ENCODE results near the gene SERF1A.
"Not testable (repeated sequence)": the region's sequence is repeated elsewhere in the genome, so short reads cannot be mapped to it uniquely, and the experiment has no call there.

Gene SERF1A

DNA sequence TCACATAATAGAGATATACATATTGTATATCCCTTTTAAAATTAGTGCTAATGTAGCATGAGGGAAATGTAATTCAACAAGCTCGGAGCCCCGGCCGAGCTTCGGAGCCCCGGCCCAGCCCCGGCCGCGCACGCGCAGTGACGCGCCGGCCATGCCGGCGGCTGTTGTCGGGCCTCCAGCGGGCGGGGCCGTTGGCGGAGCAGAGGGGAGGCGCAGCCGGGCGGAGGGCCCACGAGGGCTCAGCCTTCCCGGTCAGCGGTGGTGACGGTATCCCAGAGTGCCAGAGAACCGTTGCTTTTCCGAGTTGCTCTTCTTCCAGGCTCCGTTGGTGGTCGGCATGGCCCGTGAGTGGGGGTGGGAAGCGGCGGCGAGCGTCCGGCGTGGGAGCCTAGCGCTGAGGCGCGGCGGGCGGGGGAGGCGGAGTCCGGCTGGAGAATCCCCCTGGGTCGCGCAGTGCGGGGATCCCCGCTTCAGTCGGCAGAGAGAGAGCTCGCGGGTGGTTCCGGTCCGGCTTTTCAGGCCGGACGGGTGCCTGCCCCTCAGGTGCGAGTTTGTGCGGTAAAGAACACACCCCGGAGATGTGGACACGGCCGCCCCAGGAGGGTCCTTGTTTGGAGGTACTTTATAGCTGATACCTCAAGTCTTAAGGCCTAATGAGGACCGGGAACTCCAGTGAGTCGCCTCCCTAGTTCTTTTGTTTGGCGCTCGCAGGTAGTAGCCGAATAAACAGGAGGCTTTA lies at the start of gene SERF1A:
TSS of gene SERF1A (plus strand) at position 137 of the 739 bp plus-strand sequence. CDS start at position 338, 201 bp downstream.
- not testable (repeated sequence) for H3K4me3 ChIP-seq (replicated peaks in 1 of 2; ENCODE audit: low read depth in 2 of 2, low read length in 2 of 2); DNase-seq (ENCODE audit: low read depth in 2 of 2)

DNA sequence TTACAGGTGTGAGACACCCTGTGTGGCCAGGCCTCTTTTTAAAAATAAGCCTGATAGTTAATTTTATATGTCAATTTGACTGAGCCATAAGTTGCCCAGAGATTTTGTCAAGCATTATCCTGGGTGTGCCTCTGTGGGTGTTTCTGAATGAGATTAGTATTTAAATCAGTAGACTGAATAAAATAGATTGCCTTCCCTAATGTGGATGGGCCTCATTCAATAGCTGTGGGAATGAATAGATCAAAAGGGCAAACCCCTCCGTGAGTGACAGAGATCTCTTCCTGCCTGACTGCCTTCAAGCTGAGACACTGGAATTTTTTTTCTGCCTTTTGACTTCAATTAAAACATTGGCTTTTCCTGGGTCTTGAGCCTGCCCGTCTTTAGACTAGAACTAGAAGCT lies 33.7 kb upstream of the SERF1A start:
- not testable (repeated sequence) for H3K4me3 ChIP-seq (replicated peaks in 1 of 2; ENCODE audit: low read depth in 2 of 2, low read length in 2 of 2); DNase-seq (ENCODE audit: low read depth in 2 of 2)

DNA sequence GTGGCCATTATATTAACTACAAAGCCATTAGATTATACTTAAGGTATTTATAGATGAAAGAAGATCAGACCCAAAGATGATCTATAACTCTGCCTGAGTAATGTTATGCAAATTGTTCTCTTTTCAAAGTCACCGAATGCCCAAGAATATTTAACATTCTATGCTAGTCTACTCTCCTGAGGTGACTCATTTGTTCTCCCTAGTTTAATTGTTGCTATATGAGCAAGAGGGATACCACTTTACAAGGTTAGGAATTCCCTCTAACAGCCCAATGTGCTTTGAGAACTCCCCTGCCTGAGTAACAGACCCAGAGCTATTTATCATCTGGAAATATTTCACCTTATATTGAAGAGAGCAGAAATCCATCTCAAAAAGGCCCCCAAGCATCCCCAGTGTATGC lies 29.8 kb upstream of the SERF1A start:
- DNase-seq (ENCODE audit: low read depth in 2 of 2); H3K4me3 ChIP-seq (replicated peaks in 1 of 2; ENCODE audit: low read depth in 2 of 2, low read length in 2 of 2): not testable (repeated sequence)

DNA sequence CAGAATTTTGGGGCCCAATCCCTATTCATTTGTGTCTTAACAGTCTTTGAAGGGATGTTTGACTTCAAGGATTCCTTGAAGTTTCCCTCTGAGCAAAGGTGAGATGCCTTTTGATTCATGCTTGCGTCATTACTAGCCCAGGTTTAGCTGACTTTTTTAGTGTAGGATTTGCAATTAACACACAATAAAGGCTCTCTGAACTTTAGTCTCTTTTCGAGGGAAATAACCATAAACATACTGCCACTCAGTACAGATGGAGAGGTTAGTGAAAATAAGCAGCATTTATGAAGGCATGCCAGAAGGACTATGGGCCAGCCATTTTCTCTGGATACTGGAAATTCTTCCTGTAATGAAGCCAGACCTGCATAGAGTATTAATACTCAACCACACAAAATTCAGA lies 4.4 kb upstream of the SERF1A start:
- DNase-seq (ENCODE audit: low read depth in 2 of 2); H3K4me3 ChIP-seq (replicated peaks in 1 of 2; ENCODE audit: low read depth in 2 of 2, low read length in 2 of 2): not testable (repeated sequence)

DNA sequence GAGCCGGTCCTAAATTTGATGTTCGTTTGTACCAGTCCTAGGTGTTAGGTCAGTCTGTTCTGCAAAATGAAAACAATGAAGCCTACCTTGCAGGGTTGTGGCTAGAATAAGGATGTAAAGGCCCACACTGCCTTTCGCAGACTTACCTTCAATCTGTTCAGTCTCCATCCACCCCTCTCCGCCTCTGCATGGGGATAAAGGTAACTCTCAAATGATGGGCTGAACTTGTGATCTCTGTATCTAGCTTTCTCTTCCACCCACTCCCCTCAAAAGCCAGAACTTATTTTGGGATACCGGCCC lies 753 bp downstream of the SERF1A start:
- not testable (repeated sequence) for DNase-seq (ENCODE audit: low read depth in 2 of 2)

DNA sequence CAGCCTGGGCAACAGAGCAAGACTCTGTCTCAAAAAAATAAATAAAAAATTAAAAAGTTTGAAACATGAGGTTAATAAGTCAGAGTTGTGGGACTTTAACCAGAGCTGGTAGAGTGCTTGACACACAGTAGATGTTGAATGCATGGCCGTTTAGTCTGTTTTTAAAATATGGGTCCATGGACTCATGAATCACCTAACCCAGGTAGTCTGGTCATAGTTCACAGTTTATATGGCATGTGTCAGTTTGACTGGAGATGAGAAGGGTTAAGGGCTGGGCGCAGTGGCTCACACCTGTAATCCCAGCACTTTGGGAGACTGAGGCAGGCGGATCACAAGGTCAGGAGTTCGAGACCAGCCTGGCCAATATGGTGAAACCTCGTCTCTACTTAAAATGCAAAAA lies 6.2 kb downstream of the SERF1A start:
- not testable (repeated sequence) for H3K4me3 ChIP-seq (replicated peaks in 1 of 2; ENCODE audit: low read depth in 2 of 2, low read length in 2 of 2); DNase-seq (ENCODE audit: low read depth in 2 of 2)

More for the DNA sequence above, 753 bp downstream of the SERF1A start:
- H3K4me3 ChIP-seq (replicated peaks in 1 of 2; ENCODE audit: low read depth in 2 of 2, low read length in 2 of 2), result not testable (repeated sequence)

DNA sequence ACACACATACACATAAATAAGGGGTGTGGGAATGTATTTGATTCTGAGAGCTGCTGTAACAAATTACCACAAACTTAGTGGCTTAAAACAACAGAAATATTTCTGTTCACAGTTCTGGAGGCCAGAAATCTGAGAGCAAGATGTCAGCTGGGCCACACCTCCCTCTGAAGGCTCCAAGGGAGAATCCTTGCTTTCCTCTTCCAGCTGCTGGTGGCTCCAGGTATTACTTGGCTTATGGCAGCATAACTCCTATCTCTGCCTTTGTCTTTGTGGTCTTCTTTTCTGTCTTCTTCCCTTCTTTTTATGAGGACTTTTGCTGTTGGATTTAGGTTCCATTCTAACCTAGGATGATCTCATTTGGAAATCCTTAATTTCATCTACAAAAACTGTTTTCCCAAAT lies 16.4 kb downstream of the SERF1A start:
- not testable (repeated sequence) for H3K4me3 ChIP-seq (replicated peaks in 1 of 2; ENCODE audit: low read depth in 2 of 2, low read length in 2 of 2); DNase-seq (ENCODE audit: low read depth in 2 of 2)

DNA sequence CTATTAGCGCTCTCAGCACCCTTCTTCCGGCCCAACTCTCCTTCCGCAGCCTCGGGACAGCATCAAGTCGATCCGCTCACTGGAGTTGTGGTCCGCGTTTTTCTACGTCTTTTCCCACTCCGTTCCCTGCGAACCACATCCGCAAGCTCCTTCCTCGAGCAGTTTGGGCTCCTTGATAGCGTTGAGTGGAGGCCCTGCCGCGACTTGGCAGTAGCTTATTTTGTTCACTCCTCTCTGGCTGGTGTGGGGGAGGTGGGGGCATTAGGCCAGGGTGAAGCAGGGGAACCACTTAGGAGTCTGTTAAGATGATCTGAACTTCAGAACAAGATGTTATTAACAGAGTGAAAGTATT lies 24.7 kb downstream of the SERF1A start:
- H3K4me3 ChIP-seq (replicated peaks in 1 of 2; ENCODE audit: low read depth in 2 of 2, low read length in 2 of 2); DNase-seq (ENCODE audit: low read depth in 2 of 2): not testable (repeated sequence)

DNA sequence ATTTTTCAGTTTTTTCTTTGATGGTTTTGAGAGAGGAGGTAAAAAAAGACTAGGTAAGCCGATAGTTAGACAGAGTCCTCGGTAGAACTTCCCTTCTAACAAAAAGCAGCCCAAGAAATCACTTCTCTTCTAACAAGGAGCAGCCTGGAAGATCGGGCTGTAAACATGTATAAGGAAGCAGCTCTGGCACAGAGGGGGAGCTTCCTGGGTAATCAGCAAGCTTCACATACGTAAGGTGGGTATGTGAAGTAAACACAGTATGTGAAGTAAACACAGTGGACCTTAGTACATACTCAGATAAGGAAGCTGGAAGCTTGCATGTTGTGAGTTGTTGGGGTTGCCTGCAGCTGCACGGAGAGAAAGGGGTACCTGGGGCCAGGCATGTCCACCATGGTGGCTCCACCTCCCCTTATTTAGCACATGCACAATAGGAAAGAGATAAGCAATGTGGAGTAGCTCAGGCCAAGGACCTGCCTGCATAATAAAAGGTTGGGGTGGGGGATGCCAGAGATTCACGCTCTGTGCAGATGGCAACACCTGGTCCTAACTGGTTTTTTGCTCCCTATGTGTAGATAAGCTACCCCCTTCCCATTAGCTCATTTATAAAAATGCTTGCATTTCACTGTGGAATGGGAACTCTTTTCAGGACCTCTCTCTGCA lies 31.4 kb downstream of the SERF1A start:
- not testable (repeated sequence) for DNase-seq (ENCODE audit: low read depth in 2 of 2); H3K4me3 ChIP-seq (replicated peaks in 1 of 2; ENCODE audit: low read depth in 2 of 2, low read length in 2 of 2)

DNA sequence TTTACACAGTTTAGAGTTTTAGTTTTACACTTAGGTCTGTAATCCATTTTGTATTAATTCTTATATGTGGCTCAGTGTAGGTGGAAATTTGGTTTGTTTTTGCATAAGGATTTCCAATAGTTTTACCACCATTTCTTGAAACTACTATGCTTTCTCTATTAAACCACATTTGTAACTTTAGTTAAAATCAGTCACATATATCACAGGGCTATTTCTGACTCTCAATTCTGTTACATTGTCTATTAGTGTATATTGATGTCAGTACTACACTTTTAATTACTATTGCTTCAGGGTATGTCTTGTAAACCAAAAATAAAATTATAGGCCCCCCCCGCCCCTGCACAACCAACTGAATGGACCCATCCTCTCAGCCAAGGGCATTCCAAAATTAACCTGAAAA lies 32.1 kb downstream of the SERF1A start:
- H3K4me3 ChIP-seq (replicated peaks in 1 of 2; ENCODE audit: low read depth in 2 of 2, low read length in 2 of 2); DNase-seq (ENCODE audit: low read depth in 2 of 2): not testable (repeated sequence)

DNA sequence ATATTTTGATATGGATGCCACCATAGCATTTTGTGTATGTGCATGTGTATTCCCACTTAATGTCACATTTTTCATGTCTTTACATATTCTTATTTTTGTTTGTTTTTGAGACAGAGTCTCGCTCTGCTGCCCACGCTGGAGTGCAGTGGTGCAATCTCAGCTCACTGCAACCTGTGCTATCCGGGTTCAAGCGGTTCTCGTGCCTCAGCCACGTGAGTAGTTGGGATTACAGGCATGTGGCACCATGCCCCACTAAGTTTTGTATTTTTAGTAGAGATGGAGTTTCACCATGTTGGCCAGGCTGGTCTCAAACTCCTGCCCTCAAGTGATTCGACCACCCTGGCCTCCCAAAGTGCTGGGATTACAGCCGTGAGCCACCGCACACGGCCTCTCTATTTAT lies 52.6 kb downstream of the SERF1A start:
- DNase-seq (ENCODE audit: low read depth in 2 of 2); H3K4me3 ChIP-seq (replicated peaks in 1 of 2; ENCODE audit: low read depth in 2 of 2, low read length in 2 of 2): not testable (repeated sequence)

All from cardiac fibroblast (primary cell).